ENCODE data around the gene TLX2. TPM values are rescaled to one million over a fixed set of nuclear protein-coding genes. Genes with fewer than 3 reads are reported as not detected.

Gene TLX2
- total RNA-seq, 1 donor from 2014 or later = not detected

DNA sequence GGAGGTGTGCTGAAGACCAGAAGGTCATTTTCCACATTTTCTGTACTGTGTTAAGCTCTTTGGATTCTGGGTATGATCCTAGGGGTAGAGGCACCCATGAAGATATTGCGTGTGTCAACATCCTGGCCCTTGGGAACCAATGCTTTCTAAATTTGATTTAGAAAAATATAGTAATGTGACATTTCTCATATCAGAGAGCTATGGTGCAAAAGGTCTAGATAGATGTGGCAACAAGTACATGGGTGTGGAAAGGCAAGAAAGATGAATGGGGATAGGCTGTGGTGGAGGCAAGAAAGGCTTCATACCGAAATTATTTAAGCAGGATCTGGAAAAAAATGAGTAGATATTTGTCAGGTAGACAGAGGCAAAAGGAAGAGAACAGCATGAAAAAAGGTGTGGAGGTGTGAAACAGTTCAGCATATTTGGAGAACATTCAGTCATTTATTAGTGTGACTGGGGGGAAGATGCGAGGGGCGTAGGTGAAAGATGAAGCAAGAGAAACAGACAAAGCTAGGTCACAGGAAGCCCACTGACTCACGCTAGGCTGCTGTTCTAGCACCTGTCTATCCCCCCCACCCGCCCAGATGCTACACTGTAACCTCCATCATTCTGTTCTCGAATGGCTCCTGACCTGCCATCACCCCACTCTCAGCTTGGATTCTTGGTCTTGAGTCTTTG is 52.0 kb downstream of the TLX2 start:
- FAIRE-seq (no peak), DNase-seq (ENCODE audit: low read depth) (no peak)
- TF ChIP-seq CTCF (IDR thresholded peaks at IDR 0.05; ENCODE audit: insufficient read depth, low read length, severe bottlenecking) = no peak

GRCh38 chr2:74566754-74567085 is 52.5 kb downstream of the TLX2 start:
- DNase-seq (ENCODE audit: low read depth) (peak; percentile 56), FAIRE-seq (no peak)
- no peak for TF ChIP-seq CTCF (IDR thresholded peaks at IDR 0.05; ENCODE audit: insufficient read depth, low read length, severe bottlenecking)
- H3K27me3 ChIP-seq (ENCODE audit: control insufficient read depth, insufficient read depth, low read length) = no peaks in the 10 kb centered on the region
- no peak overlapping the region for H3K4me3 ChIP-seq (ENCODE audit: low read depth, low read length)
- no peaks in the 10 kb centered on the region for H3K36me3 ChIP-seq (ENCODE audit: control insufficient read depth, insufficient read depth, low read length)

More for the DNA sequence above, 52.0 kb downstream of the TLX2 start:
- H3K36me3 ChIP-seq (ENCODE audit: control insufficient read depth, insufficient read depth, low read length) = no peaks in the 10 kb centered on the region
- H3K4me3 ChIP-seq (ENCODE audit: low read depth, low read length) = no peak overlapping the region
- H3K27me3 ChIP-seq (ENCODE audit: control insufficient read depth, insufficient read depth, low read length) = no peaks in the 10 kb centered on the region

Other genes starting within 250 kb of the TLX2 start
- gene SLC4A5, start 171.0 kb upstream of the TLX2 start, total RNA-seq = under 0.01 and 0.90 TPM in 2 replicates
- 65.8 and 79.8 TPM in 2 replicates for gene DCTN1, start 134.1 kb upstream of the TLX2 start, total RNA-seq
- 0.26 TPM in 2 replicates for gene C2orf81, start 92.8 kb upstream of the TLX2 start, total RNA-seq
- gene WDR54, start 92.7 kb upstream of the TLX2 start, total RNA-seq = 26.9 and 31.6 TPM in 2 replicates
- 22.1 and 24.1 TPM in 2 replicates for gene RTKN, start 72.5 kb upstream of the TLX2 start, total RNA-seq
- 13.7 and 26.6 TPM in 2 replicates for gene INO80B, start 59.4 kb upstream of the TLX2 start, total RNA-seq
- gene WBP1, start 56.0 kb upstream of the TLX2 start, total RNA-seq = 31.1 and 50.3 TPM in 2 replicates
- 49.5 and 50.6 TPM in 2 replicates for gene MOGS, start 49.1 kb upstream of the TLX2 start, total RNA-seq
- gene MRPL53, start 41.8 kb upstream of the TLX2 start, total RNA-seq = 45.6 and 57.9 TPM in 2 replicates
- gene CCDC142, start 31.5 kb upstream of the TLX2 start, total RNA-seq = 12.1 and 12.8 TPM in 2 replicates
- gene TTC31, start 31.4 kb upstream of the TLX2 start, total RNA-seq = 5.8 and 6.8 TPM in 2 replicates
- gene LBX2, start 14.8 kb upstream of the TLX2 start, total RNA-seq = 0.53 and 0.77 TPM in 2 replicates
- 35.5 and 41.5 TPM in 2 replicates for gene PCGF1, start 6.8 kb upstream of the TLX2 start, total RNA-seq
- gene DQX1, start 11.8 kb downstream of the TLX2 start, total RNA-seq = 1.6 and 5.6 TPM in 2 replicates
- gene AUP1, start 15.3 kb downstream of the TLX2 start, total RNA-seq = 176 and 198 TPM in 2 replicates
- gene HTRA2, start 15.5 kb downstream of the TLX2 start, total RNA-seq = 29.1 and 67.7 TPM in 2 replicates
- 0.13 and 0.53 TPM in 2 replicates for gene LOXL3, start 39.5 kb downstream of the TLX2 start, total RNA-seq
- gene DOK1, start 40.3 kb downstream of the TLX2 start, total RNA-seq = 0.51 and 1.1 TPM in 2 replicates
- gene M1AP, start 133.9 kb downstream of the TLX2 start, total RNA-seq = 0.53 and 1.0 TPM in 2 replicates
- 3.2 and 5.1 TPM in 2 replicates for gene SEMA4F, start 139.8 kb downstream of the TLX2 start, total RNA-seq